Stimulated activated CD8-positive, alpha-beta memory T cell treated with anti-CD3 and anti-CD28 coated beads, Interleukin-4, amount 100 ng/mL, for 48 hours (primary cell): Measurements from ENCODE around the gene OBSCN.

Source experiments
- DNase-seq: peaks from one replicate; pipeline ENCODE4 v3.0.0-alpha.2; 2020

The OBSCN gene

DNA sequence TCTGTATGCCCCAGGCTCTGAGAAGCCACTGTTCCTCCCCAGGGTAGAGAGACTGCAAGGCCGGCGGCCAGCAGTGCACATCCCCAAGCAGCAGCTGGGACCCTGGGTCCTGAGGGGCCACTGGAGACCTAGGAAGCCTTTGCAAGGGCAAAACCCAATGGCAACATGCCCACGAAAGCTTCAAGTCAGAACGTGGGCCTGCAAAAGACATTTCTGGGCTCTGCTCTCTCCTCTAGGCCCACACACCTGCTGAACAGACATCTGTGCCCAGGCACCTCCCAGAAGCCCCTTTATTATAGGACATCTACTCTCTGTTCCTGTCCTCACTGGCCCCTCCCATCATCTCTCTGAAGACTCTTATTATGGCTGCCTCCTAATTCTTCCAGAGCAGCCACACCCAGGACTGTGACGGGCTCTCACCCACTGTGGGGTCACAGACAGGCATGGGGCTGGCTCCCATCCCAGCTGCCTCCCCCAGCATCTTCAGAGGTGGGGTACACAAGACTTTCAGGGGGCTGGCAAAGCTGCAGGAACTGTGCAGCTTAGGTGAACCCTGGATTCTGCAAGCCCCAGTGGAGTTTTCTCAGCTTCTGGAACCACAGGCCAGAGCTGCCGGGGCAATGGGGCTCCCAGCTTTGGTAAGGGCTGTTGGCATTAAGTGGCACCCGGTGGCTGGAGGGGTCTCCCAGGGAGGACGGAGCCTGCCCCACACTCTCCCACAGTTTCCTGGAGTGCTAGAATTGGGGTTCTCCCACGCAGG, 186.1 kb downstream of the OBSCN start:
- no peak for DNase-seq

DNA sequence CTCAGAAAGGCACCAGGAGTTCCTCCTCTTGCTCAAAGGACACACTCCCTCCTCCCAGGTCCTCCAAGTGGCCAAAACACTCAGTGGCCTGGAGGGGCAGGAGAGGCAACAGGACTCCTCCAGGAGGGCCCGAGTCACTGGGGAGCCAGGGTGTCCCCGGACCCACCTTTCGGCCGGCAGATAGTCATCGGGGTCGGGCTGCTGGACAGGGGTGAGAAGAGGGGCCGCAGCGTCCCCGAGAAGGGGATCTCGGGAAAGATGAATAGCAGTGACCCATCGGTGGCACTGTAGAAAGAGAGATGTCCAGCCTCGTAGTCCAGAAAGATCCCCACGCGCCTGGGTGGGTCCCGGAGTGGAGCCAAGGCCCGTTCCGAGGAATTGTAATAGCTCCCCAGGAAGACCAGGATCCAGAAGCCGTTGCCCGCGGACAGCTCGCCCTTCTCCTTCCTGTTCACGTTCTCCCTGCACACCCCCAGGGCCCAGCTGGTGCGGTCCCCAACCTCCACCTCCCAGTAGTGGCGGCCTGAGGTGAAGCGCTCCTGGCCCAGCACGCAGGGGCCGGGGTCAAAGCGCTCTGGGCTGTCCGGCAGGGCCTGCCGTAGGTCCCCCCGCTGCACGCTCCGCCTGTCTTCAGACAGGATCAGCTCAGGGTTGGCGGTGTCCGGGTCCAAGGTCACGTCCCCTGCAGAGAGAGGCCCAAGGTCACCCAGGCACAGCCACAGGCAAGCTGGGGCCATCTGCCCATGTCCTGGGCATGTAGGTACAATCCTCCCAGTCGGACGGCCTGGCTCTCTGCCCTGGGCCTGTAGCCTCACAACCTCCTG, 186.9 kb downstream of the OBSCN start:
- DNase-seq = no peak

DNA sequence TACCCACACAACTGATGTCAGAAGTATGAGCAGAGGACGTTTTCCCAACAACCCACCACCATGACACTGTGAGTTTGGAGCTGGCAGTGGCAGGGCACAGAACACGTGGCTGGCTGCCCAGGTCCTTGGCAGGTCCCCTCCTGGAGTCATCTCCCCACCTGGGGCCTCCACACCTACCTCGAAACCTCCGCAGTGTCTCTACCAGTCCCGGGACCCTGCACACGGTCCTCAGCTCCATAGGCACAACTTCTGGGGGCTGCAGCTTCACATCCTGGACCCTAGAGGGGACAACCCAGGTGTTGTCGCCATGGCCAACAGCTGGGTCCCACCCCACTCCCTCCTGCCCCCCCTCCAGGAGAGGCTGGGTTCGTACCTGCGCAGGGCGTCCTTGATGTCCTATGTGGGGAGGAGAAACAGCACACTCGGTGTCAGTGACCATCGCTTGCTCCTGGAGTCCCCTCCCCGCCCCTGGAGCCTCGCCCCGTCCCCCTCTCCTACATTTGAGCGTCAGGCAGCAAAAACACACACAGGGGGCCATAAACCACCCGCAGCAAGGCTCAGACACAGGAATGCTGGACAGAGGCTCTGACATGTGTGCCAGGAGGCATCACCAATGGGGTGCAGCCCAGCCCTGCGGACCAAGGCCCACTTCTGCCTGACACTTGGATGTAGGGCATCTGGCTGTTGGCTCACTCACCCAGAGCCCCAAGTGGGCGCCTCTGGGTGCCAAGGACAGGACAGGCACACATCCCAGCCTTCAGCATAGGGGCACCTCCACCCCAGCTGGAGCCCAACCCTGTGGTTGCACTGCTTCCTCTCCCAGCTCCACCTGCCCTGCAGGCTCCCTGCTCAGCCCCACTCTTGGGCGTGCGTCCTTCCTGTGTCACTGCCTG, 189.2 kb downstream of the OBSCN start:
- DNase-seq = no peak

DNA sequence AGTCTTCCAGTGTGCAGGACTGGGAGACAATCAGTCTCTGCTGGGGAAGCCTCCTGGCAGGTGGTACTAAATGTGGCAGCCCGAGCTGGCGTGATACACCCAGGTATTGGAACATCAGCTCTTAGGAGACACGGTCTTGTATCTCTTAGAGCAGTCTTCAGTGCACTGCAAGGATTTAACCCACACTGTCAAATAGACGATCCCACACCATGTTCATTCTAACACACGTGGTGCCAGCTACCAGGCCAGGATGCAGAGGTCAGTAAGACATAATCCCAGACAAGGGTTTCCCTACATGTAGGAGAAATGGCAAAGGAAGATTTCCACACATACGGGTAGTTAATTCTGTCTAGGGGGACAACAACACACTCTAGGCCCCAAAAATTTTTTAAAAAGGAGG, 190.1 kb downstream of the OBSCN start:
- DNase-seq = no peak

DNA sequence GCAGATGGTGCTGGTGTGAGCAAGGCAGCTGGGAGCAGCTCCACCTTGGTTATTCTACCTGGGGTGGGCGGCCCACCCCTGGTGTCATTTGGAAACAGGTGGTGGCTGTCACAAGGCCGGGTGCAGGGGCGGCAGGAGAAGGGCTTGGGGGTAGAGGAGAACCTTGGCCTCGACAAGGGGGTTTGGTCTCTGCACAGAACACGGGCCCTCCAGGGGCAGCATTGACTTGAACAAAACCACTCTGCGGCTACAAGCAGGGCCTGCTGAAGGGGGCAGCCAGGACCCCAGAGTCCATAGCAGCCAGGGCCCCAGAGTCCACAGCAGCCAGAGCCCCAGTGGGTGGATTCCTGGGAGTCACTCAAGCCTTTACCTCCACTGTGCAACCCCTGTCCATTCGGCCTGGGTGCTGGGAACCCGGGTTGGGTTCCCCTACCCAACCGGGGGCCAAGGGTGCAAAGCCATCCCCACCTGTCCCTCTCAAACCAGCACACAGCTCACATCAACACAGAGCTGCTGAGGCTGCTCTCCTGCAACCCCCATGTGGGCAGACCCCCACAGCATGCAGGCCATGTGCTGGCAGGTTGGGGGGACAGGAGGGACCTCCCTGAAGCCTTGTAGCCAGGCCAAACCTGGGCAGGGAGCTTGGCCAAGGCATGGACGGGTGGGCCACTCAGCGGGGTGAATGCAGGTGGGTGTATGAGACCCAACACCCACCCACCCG, 191.1 kb downstream of the OBSCN start:
- no peak for DNase-seq

DNA sequence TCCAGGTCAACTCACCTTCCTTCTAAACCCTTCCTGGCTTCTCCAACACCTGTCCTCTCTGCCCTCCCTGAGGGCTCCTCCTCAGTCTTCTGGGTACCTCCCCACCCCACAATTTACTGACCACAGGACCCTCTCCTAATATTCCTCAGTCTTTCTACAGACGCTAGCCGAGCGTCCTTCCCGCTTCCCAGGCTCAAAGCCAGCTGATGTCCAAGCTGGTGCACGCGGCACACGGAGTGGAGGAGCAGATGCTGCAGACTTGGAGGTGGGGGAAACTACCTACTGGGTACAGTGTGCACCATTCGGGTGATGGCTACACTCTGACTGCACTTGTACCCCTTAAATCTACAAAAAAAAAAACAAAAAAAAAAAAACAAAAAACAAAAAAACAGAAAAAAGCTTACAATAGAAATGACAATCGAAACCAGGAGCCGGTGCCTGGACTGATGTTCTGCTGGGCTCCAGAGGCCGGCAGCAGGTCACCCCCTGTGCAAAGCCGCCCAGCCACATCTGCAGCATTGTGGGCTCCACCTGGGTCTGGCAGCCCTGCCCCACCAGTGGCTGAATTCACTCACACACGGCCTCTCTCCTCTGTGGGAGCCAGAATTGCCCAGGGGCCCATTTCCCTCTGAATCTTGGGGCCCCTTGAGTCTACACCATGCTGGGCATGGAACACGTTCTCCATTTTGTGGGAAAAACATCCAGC, 191.8 kb downstream of the OBSCN start:
- no peak for DNase-seq

DNA sequence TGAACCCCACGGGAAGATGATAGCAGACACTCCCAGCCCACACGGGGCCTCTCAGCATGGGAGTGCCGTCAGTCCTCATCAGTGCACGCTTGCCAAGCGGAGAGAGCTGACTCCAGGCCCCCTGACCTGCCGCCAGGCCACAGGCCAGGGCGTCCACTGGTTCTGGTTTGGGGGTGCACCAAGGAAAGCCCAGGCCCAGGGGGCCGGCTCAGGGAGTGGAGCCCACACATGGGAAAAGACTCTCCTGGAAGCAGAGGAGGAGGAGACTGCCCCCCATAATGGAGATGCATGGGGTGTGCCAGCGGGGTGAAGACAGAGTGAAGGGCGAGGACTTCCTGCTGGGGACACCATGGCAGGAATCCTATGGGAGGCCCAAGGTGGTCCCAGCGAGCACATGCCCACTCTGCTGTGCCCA, 192.4 kb downstream of the OBSCN start:
- no peak for DNase-seq

DNA sequence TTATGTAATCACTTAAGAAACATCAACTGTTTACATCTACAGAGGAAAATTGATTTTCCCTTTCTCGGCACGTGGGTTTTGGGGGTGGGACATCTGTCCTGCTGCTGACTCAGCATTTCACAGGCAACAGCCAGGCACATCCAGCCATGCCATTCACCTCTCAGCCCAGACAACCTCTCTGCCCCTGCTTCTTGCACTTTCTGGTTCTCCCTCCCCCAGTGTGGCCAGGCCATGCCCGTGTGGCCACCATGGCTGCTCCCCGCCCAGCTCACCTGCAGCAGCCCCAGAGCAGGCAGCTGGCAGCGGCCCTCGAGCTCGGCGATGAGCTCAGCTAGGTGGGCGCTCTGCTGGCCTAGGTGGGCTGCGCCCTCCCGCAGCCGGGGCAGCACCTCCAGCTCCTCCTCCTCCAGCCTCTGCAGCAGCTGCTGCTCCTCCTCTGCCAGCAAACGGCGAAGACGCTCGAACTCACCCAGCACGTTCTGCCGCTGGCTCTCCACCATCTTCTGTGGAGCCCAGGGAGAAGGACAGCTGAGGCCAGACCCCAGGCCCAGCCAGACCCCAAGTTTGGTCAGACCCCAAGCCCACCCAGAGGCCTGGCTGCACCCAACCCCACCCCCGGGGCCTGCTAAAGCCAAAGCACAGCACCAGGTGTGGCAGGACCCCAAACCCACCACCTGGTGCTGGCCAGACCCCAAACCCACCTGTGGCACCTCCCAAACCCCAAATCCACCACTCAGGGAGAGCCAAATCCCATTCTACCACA, 193.0 kb downstream of the OBSCN start:
- no peak for DNase-seq

DNA sequence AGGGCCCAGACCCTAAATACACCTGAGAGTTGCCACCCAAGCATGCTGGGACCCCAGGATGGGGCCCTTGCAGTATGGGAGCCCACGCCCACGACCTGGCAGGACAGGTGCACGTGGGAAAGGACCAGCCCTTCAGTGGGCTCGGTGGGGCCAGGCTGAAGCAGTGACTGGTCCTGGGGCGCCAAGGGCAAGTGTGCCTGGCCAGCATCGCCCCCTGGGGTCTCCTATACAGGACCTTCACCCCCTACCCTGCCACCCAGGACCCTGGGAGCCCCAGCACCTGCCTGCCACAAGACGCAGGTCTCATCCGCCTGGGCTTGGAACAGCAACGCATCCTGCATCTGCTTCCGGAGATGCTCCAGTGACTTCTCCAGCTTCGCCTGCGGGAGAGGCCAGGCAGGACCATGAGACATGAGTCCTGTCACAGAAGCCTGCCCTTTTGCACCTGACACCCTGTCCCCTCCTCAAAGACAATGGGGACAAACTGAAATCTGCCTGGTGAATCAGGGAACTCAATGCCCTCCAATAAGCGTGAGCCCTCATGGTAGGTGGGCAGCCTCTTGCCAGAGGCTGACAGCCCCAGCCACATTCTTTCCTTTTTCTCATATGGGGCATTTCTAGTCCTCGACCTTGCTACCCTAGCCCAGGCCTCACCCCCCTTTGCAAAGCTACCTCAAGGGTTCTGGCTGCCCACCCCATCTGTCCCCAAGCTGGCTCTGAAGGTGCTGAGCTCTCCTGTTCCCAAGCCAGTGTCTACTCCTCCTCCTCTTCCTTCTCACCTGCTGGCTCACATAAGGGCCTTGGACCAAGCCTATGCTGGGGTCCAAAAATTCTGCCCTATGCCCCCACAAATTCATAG, 194.2 kb downstream of the OBSCN start:
- no peak for DNase-seq

DNA sequence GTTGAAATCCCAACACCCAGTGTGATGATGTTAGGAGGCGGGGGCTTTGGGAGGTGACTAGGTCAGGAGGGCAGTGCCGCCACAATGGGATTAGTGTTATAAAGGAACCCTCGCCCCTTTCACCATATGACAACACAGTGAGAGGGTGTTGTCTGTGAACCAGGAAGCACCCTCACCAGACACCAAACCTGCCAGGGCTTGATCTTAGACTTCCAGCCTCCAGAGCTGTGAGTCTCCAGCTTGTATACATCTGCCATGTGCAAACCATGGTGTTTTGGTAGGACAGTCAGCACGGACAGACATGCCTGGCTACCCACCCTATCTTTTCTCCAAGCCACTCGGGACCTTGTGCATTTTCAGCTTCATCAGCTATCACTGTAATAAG, 194.8 kb downstream of the OBSCN start:
- no peak for DNase-seq

DNA sequence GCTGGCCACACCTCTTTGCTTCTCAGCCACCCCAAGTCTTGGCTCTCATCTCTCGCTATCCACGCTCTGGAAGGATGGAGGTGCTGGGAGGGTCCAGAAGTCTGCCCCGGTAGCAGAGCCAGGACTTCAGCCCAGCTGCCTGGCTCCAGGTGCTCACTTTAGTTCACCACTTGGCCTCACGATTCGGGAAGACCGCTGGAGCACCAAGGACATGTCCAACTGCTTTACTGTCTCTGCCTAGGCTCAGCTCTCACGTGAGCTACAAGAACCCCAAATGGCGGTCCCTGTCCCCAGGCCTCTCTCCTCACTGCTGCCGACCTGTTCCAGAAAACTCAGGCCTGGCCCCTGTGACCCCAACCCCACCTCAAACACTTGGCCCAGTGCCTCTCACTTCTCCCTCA, 195.4 kb downstream of the OBSCN start:
- no peak for DNase-seq

DNA sequence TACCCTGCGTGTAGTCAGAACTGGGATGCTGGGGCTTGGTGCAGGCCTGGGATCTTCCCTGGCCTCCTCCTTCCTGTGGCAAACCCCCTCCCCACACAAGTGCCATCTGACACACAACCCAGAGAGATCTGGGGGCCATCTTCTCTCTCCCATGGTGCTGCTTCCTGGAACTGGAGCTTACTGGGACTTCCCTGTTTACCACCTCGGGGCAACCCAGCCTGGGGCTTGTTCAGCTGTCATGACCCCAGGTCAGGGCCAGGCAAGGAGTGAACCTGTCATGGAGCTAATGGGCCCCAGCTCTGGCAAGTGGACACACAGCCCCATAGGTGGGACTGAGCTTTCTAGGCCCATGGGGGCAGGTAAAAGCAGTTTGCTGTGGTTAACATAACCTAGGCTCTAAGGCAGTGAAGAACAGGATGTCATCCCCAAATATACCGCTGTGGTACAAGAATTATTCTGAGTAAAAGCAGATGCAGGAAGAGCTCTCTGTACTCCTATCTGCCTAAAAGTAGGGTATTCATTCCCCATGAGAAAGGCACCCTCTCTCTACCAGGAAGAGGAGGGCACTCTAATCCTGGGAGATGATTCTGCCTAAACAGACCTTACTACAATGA, 196.4 kb downstream of the OBSCN start:
- DNase-seq = no peak

DNA sequence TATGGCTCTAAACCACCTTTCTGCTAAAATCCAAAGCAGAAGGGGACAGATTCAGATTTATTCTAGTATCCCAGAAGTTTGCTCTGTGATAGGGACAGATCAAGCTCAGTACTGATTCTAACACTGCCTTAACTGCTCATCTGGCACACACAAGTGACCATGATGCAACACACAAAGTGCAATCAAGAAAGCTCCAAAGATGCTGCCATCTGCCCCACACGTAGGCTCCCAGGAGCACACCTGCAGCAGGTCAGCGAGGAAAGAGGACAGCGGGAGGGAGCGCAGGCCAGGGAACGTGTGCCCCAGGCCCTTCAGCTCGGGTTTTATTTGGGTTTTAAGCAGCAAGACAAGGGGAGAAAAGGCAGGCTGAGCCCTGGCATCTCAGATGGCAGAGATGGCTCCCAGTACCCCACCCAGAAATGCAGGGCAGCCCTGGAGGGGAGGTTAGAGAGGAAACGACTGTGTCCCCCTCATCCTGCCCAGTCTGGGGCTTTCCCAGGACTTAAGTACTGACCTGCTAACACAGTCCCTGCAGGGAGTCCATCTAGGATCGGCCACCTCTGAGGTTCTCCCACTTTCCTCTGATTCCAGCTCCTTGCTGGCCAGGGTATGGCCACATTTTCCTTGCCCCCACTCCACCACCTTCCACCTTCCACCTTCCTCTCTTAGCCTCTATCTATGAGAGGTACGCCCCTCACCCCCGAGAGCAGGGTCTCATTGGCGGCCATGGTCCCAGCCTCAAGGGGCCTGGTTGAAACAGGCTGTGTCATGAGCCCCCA, 197.5 kb downstream of the OBSCN start:
- no peak for DNase-seq

DNA sequence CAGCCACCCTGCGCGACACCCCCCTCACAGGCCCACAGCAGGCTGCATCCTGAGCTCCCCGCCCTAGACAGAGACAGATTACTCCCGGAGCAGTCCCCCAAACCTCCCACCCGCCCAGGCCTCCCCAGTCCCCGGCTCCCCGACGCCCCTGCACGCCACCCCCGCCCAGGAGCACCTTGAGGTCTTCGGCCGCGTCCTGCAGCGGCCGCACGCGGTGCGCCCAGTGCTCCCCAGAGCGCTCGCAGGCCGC, 198.1 kb downstream of the OBSCN start:
- DNase-seq = no peak

DNA sequence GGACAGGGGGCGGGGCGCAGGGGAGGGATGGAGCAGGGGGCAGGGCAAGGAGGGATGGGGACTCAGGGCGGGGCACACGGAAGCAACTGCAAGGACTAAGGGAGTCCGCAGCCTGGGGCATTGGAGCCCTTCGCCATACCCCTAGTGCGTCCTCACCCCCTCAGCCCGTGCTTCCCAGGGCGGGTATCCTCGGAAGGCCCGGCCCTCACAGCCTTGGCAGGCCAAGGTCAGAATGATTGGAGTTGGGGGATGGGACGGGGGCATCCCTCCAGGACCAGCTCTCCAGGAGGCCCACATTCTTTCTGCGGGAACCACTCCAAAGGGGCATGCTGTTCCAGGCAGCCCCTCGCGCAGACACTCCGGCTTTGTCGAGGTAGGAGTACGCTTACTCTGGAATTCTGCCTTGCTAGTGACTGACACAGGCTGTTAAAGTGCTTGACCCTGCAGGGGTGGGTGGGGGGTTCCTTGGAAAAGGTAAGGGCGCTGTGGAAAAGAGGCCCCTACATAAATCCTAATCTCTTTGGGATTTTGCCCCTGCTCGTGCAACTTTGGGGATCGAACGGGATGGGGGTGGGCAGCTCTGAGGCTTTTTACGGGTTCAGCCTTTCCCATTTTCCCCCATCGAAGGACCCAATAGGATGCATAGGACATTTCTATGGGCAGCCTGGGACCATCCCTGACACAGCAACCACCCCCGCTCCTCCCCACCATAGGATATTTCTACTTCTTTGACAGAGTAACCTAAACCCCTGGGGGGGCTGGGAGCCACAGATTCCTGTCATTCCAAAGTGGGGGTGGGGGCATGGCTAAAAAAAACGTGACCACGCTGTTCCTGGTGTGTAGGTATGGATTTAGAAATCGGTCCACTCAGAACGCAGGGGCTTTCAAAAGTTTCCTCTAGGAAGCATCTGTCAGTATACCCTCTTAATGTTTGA, 199.5 kb downstream of the OBSCN start:
- DNase-seq = no peak

DNA sequence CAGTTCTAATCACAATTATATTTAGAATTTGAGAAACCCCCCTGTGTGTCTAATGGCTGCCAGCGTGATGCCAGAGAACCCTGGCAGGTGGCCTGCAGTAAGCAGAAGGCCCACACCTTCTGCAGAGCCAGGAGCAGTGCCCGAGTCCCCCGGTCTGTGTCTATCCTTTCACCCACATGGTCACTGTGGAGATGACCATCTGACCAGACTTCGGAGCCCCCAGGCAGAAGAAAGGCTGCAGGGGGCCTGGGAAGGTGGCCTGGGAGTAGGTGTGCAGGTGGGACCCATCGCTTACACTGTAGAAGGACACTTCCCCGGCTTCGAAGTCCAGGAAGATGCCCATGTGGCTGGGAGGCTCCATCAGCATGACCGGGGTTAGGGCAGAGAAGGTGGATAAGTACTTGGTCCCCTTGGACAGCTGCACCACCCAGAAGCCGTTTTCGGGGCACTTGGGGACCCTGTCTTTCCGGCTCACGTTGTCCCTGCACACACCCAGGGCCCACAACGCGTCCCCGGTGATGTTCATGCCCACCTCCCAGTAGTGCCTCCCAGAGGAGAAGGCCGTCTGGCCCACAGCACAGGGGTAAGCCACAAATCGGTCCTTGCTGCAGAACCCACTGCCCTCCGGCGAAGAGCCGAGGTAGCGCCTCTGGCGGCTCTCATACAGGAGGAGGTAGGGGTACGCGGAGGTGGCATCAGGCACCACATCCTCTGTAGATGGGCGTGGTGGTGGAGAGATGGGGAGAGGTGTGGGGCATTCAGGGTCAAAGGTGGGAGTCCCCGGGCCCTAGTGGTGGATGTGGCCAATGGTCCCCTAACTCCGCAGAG, 200.4 kb downstream of the OBSCN start:
- no peak for DNase-seq
